HG03025 (cell line): Measurements from ENCODE around the gene MAGOHB.

ENCODE experiments used
- ATAC-seq: cut with Tn5 transposase; IDR thresholded peaks from one replicate; pipeline ENCODE4 v1.9.1; 2021; ENCODE audit warnings: mild to moderate bottlenecking, moderate library complexity; ENCODE audit not compliant: unreplicated experiment, low FRiP score

The MAGOHB gene

GRCh38 chr12:10557766-10558165, 55.6 kb downstream of the MAGOHB start:
- no peak for ATAC-seq

DNA sequence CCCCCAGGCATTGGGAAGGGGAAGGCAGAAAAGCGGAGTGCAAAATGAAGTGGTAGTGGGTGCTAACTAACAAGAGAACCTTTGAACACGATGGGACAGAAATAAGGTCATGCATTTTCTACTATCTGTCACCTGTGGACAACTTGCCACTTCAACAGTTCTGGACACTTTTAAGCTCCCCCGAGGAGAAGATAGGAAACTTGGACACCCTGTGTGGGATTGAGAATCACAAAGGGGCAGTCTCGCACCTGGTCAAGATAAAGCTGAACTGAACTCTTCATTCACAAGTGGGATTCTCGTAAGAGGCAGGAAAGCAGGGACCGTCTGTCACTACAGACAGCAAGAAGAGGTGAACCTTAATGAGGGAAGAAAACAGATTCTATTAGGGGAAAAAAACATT, 56.1 kb downstream of the MAGOHB start:
- ATAC-seq = no peak

GRCh38 chr12:10554756-10555481, 58.5 kb downstream of the MAGOHB start:
- ATAC-seq = no peak

GRCh38 chr12:10554228-10554755, 59.1 kb downstream of the MAGOHB start:
- ATAC-seq = no peak
